ENCODE results near the gene MDGA2.
A peak's percentile ranks its signal among the peaks of the same experiment; 100 is the strongest.

Gene MDGA2

GRCh38 chr14:47606566-47606965 is 68.8 kb downstream of the MDGA2 start:
- DNase-seq: no peak

- DNase-seq: no peak
These were observed 78.5 kb downstream of the MDGA2 start for GRCh38 chr14:47596860-47597259.

GRCh38 chr14:47596232-47596631 is 79.2 kb downstream of the MDGA2 start:
- DNase-seq: no peak

GRCh38 chr14:47595552-47595951 is 79.9 kb downstream of the MDGA2 start:
- DNase-seq: no peak

GRCh38 chr14:47590767-47591495 is 84.5 kb downstream of the MDGA2 start:
- no peak for DNase-seq

GRCh38 chr14:47585447-47585846 is 90.0 kb downstream of the MDGA2 start:
- no peak for DNase-seq

GRCh38 chr14:47567273-47567672 is 108.1 kb downstream of the MDGA2 start:
- no peak for DNase-seq

GRCh38 chr14:47557894-47558293 is 117.5 kb downstream of the MDGA2 start:
- no peak for DNase-seq

- no peak for DNase-seq
These were observed 120.1 kb downstream of the MDGA2 start for GRCh38 chr14:47555333-47555732.

- DNase-seq: no peak
These were observed 125.5 kb downstream of the MDGA2 start for GRCh38 chr14:47549886-47550285.

GRCh38 chr14:47543459-47543858 is 131.9 kb downstream of the MDGA2 start:
- no peak for DNase-seq

GRCh38 chr14:47541662-47542061 is 133.7 kb downstream of the MDGA2 start:
- DNase-seq: no peak

- peak in 1 of 2 experiments; percentile 9 for DNase-seq
These were observed 136.4 kb downstream of the MDGA2 start for GRCh38 chr14:47539031-47539461.

GRCh38 chr14:47536341-47536740 is 139.1 kb downstream of the MDGA2 start:
- no peak for DNase-seq

GRCh38 chr14:47526591-47527244 is 148.7 kb downstream of the MDGA2 start:
- DNase-seq: no peak

GRCh38 chr14:47524524-47524923 is 150.9 kb downstream of the MDGA2 start:
- no peak for DNase-seq

GRCh38 chr14:47520382-47520781 is 155.0 kb downstream of the MDGA2 start:
- DNase-seq: no peak

GRCh38 chr14:47511829-47512228 is 163.6 kb downstream of the MDGA2 start:
- no peak for DNase-seq

GRCh38 chr14:47509957-47510356 is 165.4 kb downstream of the MDGA2 start:
- DNase-seq: no peak

GRCh38 chr14:47507861-47508260 is 167.5 kb downstream of the MDGA2 start:
- no peak for DNase-seq

GRCh38 chr14:47500369-47500768 is 175.0 kb downstream of the MDGA2 start:
- no peak for DNase-seq

- DNase-seq: no peak
These were observed 184.6 kb downstream of the MDGA2 start for GRCh38 chr14:47490766-47491165.

GRCh38 chr14:47490353-47490752 is 185.1 kb downstream of the MDGA2 start:
- no peak for DNase-seq

- DNase-seq: no peak
These were observed 190.0 kb downstream of the MDGA2 start for GRCh38 chr14:47485421-47485820.

- no peak for DNase-seq
These were observed 192.0 kb downstream of the MDGA2 start for GRCh38 chr14:47483449-47483848.

Measured in SW 1271 (cell line).